Prostate gland (tissue), 2 donors: ENCODE data around the gene LRCH4.

Source experiments
- CTCF ChIP-seq, 4 experiments: fragments of 200-600 bp in 2 of 4; fragments of 450-650 bp in 2 of 4; sonication (generic) in 2 of 4; IDR thresholded peaks; 1 replicate in 3 of 4; 2 replicates in 1 of 4; pipeline ENCODE4 v1.5.1; 2016 to 2019; ENCODE audit warnings: antibody characterized with exemption in 4 of 4, mild to moderate bottlenecking in 2 of 4, moderate library complexity in 2 of 4
- POLR2A ChIP-seq: fragments of 450-650 bp; IDR thresholded peaks from one replicate; pipeline ENCODE4 v1.6.1; 2016; ENCODE audit warnings: antibody characterized with exemption, mild to moderate bottlenecking
- POLR2AphosphoS5 ChIP-seq: sonication (generic); formaldehyde crosslinking; IDR thresholded peaks from one replicate; pipeline ENCODE4 v1.6.1; 2017; ENCODE audit warnings: antibody characterized with exemption

- no peak for TF ChIP-seq POLR2A
- TF ChIP-seq CTCF (IDR thresholded peaks at IDR 0.05) = no peak
- TF ChIP-seq POLR2AphosphoS5 = no peak
Observed at GRCh38 chr7:100598425-100598824, 12.5 kb upstream of the LRCH4 start.
